Cardiac fibroblast (primary cell): ENCODE measurements around the gene TSHZ3.

ENCODE experiments used
- DNase-seq, 2 donors: peaks; one replicate each; pipeline versions ENCODE4 v3.0.0 to v3.0.0-alpha.2; 2010; ENCODE audit warnings: low read depth in 2 of 2
- H3K4me3 ChIP-seq, 2 donors: replicated peaks in 1 of 2; 1 replicate in 1 of 2; 2 replicates in 1 of 2; pipeline ENCODE4 v1.5.1; 2011; ENCODE audit warnings: low read depth in 2 of 2, low read length in 2 of 2, mild to moderate bottlenecking in 2 of 2, moderate library complexity in 1 of 2
- TF ChIP-seq, protein P1 (sequence below): IDR thresholded peaks from one replicate; pipeline ENCODE4 v1.5.1; 2011; ENCODE audit warnings: low read depth, mild to moderate bottlenecking, low read length, inconsistent platforms

TSHZ3 gene

DNA sequence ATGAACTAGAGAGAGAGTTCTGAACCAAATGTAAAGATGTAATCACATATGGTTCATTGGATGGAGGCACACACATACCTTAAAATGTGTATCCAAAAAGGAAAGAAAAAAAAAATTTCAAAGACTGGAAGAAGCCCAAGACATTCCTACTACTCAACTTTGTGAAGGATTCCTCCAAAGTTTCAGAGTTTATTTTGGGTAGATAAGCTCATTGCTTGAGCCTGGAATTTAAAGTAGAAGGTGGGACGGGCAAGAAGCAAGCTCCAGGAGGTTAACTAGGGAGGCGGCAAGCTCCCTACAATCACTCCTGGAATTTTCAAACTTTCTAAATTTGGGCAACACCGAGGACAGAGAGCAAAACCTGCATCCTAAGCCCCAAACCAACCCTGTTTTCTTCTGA is 1.9 kb downstream of the TSHZ3 start:
- TF ChIP-seq, protein P1, sequence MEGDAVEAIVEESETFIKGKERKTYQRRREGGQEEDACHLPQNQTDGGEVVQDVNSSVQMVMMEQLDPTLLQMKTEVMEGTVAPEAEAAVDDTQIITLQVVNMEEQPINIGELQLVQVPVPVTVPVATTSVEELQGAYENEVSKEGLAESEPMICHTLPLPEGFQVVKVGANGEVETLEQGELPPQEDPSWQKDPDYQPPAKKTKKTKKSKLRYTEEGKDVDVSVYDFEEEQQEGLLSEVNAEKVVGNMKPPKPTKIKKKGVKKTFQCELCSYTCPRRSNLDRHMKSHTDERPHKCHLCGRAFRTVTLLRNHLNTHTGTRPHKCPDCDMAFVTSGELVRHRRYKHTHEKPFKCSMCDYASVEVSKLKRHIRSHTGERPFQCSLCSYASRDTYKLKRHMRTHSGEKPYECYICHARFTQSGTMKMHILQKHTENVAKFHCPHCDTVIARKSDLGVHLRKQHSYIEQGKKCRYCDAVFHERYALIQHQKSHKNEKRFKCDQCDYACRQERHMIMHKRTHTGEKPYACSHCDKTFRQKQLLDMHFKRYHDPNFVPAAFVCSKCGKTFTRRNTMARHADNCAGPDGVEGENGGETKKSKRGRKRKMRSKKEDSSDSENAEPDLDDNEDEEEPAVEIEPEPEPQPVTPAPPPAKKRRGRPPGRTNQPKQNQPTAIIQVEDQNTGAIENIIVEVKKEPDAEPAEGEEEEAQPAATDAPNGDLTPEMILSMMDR = no peak
- peak in 1 of 2 donors; percentile 29 for DNase-seq
- H3K4me3 ChIP-seq = peak overlapping the region; percentile 69 to 80

DNA sequence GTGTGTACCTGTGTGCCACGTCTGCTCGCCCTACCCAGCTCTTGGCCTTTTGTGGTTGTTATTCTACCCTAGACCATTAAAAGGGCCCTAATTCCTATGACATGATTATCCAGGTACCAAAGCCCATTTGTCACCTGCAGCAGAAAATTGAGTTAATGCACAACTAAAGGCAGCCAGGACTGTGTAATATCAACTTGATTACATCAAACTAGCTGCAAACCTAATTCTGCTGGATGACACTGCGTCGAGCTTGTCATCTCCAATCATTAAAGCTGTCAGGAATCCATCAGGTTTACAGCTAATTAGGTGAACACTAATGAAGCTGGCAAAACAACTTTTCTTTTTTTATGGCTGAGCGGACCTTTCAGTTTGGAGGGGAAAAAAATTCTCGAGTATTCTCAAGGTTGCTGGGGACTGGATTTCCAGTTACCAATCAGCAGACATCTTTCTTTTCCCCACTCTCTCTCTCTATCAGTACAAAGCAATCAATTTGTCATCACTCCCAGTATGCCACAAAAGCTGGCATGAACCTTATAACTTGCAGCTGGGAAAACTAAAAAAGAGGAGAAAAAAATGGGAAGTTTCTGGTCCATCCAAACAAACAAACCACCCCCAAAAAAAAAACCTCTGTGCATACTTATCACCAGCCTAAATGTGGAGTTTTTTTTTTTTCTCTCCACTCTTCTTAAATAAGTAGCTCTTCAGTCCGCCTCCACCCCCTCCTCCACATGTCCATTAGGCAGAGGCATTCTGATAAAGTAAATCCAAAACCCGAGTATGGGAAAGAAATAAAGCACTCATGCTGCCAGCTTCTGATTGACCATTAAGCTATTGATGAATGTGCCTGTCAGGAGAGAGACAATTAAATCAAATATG is 2.8 kb downstream of the TSHZ3 start:
- DNase-seq = no peak
- TF ChIP-seq, protein P1 = no peak
- H3K4me3 ChIP-seq = no peak overlapping the region

DNA sequence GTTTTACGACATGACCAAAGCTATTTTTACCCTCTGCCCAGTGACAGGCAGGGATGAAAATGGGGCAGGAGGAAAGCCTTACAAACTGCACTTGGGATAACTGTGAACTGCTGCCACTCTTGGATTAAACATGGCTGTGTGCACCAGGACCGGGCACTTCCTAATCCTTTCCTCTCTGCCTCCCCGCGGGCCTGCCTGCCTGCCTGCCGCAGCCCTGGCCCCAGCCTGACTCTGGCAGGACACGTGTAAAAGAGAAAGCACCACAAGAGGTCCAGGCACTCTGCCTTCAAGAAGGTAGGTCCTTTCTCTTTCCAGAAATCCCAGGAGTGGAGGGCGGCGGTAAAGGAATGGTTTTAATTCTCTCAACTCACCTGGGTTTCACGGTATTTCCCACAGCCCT is 4.8 kb downstream of the TSHZ3 start:
- DNase-seq = no peak
- TF ChIP-seq, protein P1 = no peak
- H3K4me3 ChIP-seq = no peak overlapping the region

DNA sequence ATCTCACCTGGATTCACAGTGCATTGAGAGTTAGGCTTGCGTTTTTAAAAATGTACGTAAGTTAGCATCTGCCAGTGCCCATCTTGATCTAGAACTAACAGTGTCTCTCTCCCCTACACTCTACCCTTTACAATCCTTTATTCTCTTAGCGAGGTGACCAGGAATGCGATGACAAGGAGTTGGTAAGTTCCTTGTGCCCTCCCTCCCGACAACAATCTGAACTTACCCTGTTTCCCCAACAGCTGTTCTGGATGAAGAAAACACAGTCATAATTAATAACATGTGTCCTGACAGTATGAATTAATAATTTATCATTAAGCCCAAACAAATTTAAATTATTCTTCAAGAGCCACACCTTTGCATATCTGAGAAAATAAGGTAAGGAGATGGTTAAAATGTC is 6.3 kb downstream of the TSHZ3 start:
- H3K4me3 ChIP-seq = no peak overlapping the region
- TF ChIP-seq, protein P1 = no peak
- no peak for DNase-seq

DNA sequence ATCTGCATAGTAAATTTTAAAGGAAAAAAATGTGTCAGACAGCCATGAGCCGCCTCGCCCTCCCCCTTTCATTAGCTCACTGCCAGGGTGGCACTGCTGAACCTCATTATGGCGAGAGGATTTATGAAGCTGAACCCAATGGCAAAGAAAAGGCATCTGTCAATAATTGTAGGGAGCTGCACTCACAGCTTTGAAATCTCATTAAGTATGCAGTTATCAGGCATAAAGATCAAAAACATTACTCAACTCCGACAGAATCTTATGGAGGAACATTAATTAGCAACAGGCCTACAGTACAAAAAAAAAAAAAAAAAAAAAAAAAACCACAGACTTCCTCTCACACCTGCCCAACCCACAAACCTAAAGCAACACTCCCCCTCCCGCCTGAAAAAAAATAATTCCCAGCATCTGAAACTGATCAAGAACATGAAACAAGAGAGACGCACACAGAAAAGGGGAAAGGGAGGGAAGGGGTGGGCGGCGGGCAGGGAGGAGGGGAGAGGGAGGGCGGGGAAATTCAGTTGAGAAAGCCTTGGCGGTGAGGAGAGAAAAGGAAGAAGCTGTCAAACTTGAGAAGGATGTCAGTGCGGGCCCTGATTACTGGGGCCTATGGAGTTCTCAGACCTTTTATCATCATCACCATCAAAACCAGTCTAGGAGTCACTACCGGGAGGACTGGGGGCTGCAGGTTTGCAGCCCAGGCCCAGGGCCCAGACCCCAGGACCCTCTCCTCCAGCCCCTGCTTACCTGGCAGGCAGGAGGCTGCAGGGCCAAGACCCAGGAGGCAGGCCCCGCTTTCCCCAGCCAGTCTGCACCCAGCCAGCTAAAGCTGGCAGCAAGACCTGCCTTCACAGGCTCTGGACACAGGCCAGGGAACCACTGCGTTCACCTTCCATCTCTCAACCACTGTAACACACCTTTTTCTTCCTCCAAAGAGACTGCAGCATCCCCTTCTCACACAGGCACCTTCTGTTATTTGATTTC is 8.9 kb downstream of the TSHZ3 start:
- no peak overlapping the region for H3K4me3 ChIP-seq
- peak in 1 of 2 donors; percentile 56 for DNase-seq
- TF ChIP-seq, protein P1 = no peak

DNA sequence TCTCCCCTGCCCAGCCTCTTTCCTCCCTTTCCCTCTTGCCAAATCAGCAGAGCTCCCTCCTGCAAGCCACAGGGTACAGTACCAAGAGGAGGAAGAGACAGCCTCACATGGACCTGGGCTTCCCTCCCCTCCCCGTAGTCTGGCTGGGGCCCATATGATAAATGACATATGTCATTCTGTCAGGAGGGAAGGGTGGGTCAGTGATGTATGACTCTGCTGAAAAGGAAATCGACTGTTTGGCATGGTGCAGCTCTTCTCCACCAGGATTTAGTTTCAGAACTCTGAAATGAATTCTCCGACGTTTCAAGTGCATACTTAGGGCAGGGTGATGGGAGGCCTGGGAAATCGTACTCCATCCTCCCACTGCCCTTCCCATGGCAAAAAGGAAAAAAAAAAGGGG is 9.8 kb downstream of the TSHZ3 start:
- TF ChIP-seq, protein P1 = no peak
- no peak overlapping the region for H3K4me3 ChIP-seq
- DNase-seq = peak in 1 of 2 donors; percentile 16
